Neural cell (in vitro differentiated cells): ENCODE data around the gene EVA1A. TPM values are rescaled to one million over a fixed set of nuclear protein-coding genes. Genes with fewer than 3 reads are reported as not detected.
A peak's percentile ranks its signal among the peaks of the same experiment; 100 is the strongest.

ENCODE experiments used
- H2AFZ ChIP-seq: fragments of 200-600, 300-800 bp; sonication (generic), shearing (Covaris generic); 2 replicates; pipeline ENCODE4 v1.6.0; 2014; ENCODE audit warnings: low read depth, mild to moderate bottlenecking, antibody characterized with exemption, low read length, moderate library complexity
- H3F3A ChIP-seq: fragments of 200-600 bp; shearing (Covaris generic); 2 replicates; pipeline ENCODE4 v1.6.1; 2016; ENCODE audit warnings: mild to moderate bottlenecking, moderate library complexity, mixed read lengths, antibody characterized with exemption, low read length; ENCODE audit not compliant: insufficient read depth, poor library complexity, severe bottlenecking
- H3K27ac ChIP-seq: fragments of 200-600, 300-800 bp; sonication (generic), shearing (Covaris generic); 2 replicates; pipeline ENCODE4 v1.5.1; 2014; ENCODE audit warnings: mild to moderate bottlenecking, low read length, moderate library complexity
- H3K27me3 ChIP-seq: fragments of 300-800, 200-600 bp; sonication (generic), shearing (Covaris generic); 2 replicates; pipeline ENCODE4 v1.6.0; 2014; ENCODE audit warnings: mild to moderate bottlenecking, low read depth, low read length, moderate library complexity; ENCODE audit not compliant: insufficient read depth
- H3K36me3 ChIP-seq: fragments of 300-800, 200-600 bp; sonication (generic), shearing (Covaris generic); 2 replicates; pipeline ENCODE4 v1.5.1; 2014; ENCODE audit warnings: mild to moderate bottlenecking, antibody characterized with exemption, low read length, moderate library complexity; ENCODE audit not compliant: insufficient read depth
- H3K4me2 ChIP-seq: fragments of 300-800, 200-600 bp; sonication (generic), shearing (Covaris generic); 2 replicates; pipeline ENCODE4 v1.6.0; 2014; ENCODE audit warnings: mild to moderate bottlenecking, low read length
- H3K4me3 ChIP-seq: fragments of 300-800, 200-600 bp; sonication (generic), shearing (Covaris generic); 2 replicates; pipeline ENCODE4 v1.5.1; 2014; ENCODE audit warnings: mild to moderate bottlenecking, low read length, moderate library complexity
- H3K79me2 ChIP-seq: fragments of 200-600 bp; shearing (Covaris generic); replicated peaks from 2 replicates; pipeline ENCODE4 v1.6.0; 2014; ENCODE audit warnings: mild to moderate bottlenecking, low read length, moderate library complexity; ENCODE audit not compliant: insufficient read depth
- H3K9ac ChIP-seq: fragments of 300-800, 200-600 bp; sonication (generic), shearing (Covaris generic); 2 replicates; pipeline ENCODE4 v1.6.1; 2016; ENCODE audit warnings: mild to moderate bottlenecking, low read length, mixed read lengths
- H3K9me2 ChIP-seq: fragments of 200-600 bp; shearing (Covaris generic); 2 replicates; pipeline ENCODE4 v1.6.1; 2016; ENCODE audit warnings: mild to moderate bottlenecking, low read length, mixed read lengths; ENCODE audit not compliant: insufficient read depth
- H3K9me3 ChIP-seq: fragments of 200-600, 300-800 bp; sonication (generic), shearing (Covaris generic); 2 replicates; pipeline ENCODE4 v1.6.1; 2016; ENCODE audit warnings: mild to moderate bottlenecking, mixed run types, low read length, moderate library complexity, mixed read lengths
- H4K20me1 ChIP-seq: fragments of 200-600 bp; shearing (Covaris generic); 2 replicates; pipeline ENCODE4 v1.6.1; 2016; ENCODE audit warnings: mild to moderate bottlenecking, mixed run types; ENCODE audit not compliant: insufficient read depth
- EP300 ChIP-seq: fragments of 450-650 bp; conservative IDR thresholded peaks from 2 replicates; pipeline ENCODE4 v1.6.1; 2014; ENCODE audit warnings: antibody characterized with exemption, mild to moderate bottlenecking, moderate library complexity; ENCODE audit not compliant: poor library complexity, severe bottlenecking
- EZH2 ChIP-seq: fragments of 200-600, 300-800 bp; shearing (Covaris generic), sonication (generic); IDR thresholded peaks from 2 replicates; pipeline ENCODE4 v1.6.1; 2014; ENCODE audit warnings: antibody characterized with exemption, low read length, borderline replicate concordance, mild to moderate bottlenecking; ENCODE audit not compliant: insufficient read depth, poor library complexity, severe bottlenecking
- MXI1 ChIP-seq: fragments of 450-650 bp; conservative IDR thresholded peaks from 2 replicates; pipeline ENCODE4 v1.6.1; 2014; ENCODE audit warnings: antibody characterized with exemption, mild to moderate bottlenecking; ENCODE audit not compliant: poor library complexity, severe bottlenecking
- POLR2AphosphoS5 ChIP-seq: IDR thresholded peaks from 2 replicates; pipeline ENCODE4 v1.6.1; 2012
- RAD21 ChIP-seq: fragments of 450-650 bp; conservative IDR thresholded peaks from 2 replicates; pipeline ENCODE4 v1.6.1; 2014; ENCODE audit warnings: antibody characterized with exemption, mild to moderate bottlenecking, moderate library complexity
- SMC3 ChIP-seq: fragments of 450-650 bp; conservative IDR thresholded peaks from 2 replicates; pipeline ENCODE4 v1.6.1; 2014; ENCODE audit warnings: antibody characterized with exemption, mild to moderate bottlenecking, moderate library complexity; ENCODE audit not compliant: poor library complexity
- TAF1 ChIP-seq: IDR thresholded peaks from 2 replicates; pipeline ENCODE4 v1.6.1; 2012; ENCODE audit warnings: low read depth
- polyA plus RNA-seq: library from polyadenylated mRNA; depleted of rRNA; stranded (reverse); fragments of >200 nt; gene quantifications from 2 replicates; pipeline ENCODE4 v1.2.3, GENCODE V29; 2014
- TF ChIP-seq, protein P1 (sequence below): fragments of 450-650 bp; IDR thresholded peaks from 2 replicates; pipeline ENCODE4 v1.5.1; 2014; ENCODE audit warnings: antibody characterized with exemption, mild to moderate bottlenecking, moderate library complexity; ENCODE audit not compliant: poor library complexity, severe bottlenecking
- TF ChIP-seq, protein P2 (sequence below): IDR thresholded peaks from 2 replicates; pipeline ENCODE4 v1.6.1; 2012; ENCODE audit warnings: borderline replicate concordance

Gene EVA1A
- polyA plus RNA-seq, 1 donor from 2014 or later = not detected

DNA sequence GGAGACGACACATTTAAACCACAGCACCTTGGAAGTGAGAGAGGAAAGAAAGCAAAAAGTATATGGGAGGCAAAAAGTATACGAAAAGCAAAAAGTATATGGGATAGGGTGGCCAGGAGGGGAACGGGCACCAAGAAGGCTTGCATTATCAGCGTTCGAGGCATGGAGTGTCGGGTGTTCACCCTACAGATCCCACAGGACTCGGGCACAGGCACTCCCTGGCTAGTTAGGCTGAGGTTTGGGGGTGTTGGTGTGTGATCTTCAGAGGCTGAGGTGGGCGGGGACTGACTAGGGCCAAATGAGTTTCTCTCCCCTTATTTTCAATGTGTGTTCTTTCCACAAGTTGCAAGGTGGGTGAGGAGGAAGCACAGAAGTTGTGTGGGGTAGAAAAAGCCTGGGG is 86.6 kb downstream of the EVA1A start:
- no peak for TF ChIP-seq EZH2
- TF ChIP-seq SMC3 = no peak
- TF ChIP-seq, protein P1, sequence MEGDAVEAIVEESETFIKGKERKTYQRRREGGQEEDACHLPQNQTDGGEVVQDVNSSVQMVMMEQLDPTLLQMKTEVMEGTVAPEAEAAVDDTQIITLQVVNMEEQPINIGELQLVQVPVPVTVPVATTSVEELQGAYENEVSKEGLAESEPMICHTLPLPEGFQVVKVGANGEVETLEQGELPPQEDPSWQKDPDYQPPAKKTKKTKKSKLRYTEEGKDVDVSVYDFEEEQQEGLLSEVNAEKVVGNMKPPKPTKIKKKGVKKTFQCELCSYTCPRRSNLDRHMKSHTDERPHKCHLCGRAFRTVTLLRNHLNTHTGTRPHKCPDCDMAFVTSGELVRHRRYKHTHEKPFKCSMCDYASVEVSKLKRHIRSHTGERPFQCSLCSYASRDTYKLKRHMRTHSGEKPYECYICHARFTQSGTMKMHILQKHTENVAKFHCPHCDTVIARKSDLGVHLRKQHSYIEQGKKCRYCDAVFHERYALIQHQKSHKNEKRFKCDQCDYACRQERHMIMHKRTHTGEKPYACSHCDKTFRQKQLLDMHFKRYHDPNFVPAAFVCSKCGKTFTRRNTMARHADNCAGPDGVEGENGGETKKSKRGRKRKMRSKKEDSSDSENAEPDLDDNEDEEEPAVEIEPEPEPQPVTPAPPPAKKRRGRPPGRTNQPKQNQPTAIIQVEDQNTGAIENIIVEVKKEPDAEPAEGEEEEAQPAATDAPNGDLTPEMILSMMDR = no peak
- no peak for TF ChIP-seq EP300
- TF ChIP-seq RAD21 = no peak
- TF ChIP-seq MXI1 = no peak
- no peak for TF ChIP-seq POLR2AphosphoS5
- TF ChIP-seq, protein P2, sequence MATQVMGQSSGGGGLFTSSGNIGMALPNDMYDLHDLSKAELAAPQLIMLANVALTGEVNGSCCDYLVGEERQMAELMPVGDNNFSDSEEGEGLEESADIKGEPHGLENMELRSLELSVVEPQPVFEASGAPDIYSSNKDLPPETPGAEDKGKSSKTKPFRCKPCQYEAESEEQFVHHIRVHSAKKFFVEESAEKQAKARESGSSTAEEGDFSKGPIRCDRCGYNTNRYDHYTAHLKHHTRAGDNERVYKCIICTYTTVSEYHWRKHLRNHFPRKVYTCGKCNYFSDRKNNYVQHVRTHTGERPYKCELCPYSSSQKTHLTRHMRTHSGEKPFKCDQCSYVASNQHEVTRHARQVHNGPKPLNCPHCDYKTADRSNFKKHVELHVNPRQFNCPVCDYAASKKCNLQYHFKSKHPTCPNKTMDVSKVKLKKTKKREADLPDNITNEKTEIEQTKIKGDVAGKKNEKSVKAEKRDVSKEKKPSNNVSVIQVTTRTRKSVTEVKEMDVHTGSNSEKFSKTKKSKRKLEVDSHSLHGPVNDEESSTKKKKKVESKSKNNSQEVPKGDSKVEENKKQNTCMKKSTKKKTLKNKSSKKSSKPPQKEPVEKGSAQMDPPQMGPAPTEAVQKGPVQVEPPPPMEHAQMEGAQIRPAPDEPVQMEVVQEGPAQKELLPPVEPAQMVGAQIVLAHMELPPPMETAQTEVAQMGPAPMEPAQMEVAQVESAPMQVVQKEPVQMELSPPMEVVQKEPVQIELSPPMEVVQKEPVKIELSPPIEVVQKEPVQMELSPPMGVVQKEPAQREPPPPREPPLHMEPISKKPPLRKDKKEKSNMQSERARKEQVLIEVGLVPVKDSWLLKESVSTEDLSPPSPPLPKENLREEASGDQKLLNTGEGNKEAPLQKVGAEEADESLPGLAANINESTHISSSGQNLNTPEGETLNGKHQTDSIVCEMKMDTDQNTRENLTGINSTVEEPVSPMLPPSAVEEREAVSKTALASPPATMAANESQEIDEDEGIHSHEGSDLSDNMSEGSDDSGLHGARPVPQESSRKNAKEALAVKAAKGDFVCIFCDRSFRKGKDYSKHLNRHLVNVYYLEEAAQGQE = no peak
- no peak for TF ChIP-seq TAF1
- Histone ChIP-seq H3K79me2 (no peaks in the 10 kb centered on the region), H3K4me3 (no peak overlapping the region), H2AFZ (no peak overlapping the region), H3K4me2 (no peak overlapping the region), H3K9me3 (no peaks in the 10 kb centered on the region), H3K9ac (no peak overlapping the region), H3K27ac (no peak overlapping the region), H3F3A (no peaks in the 10 kb centered on the region), H4K20me1 (no peaks in the 10 kb centered on the region), H3K27me3 (no peaks in the 10 kb centered on the region), H3K9me2 (no peaks in the 10 kb centered on the region), H3K36me3 (no peaks in the 10 kb centered on the region)

DNA sequence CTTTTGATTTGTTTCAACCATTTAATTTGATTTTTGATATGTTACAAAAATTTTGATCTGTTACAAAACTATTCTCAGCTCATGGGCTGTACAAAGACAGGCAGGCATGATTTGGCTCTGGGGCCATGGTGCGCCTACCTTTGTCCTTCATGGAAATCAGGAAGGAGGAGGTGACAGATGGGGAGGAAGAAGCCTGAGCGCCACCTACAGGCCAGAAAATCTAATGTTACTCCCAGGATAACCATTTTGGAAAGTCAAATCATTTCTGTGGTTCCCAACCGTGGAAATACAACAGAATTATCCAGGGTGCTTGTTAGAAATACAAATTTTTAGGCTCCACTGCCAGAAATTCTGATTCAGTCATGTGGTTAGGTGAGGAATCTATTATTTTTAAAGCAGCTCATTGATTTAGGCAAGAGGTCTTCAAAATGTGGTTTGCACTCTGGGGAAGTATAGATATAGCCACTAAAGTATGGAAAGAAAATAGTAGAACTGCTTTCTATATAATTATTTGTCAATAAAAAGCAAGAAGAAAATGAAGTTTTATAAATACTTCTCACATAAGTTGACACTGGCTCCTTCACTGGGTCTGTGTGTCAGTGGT is 93.9 kb downstream of the EVA1A start:
- Histone ChIP-seq H3K36me3 (no peaks in the 10 kb centered on the region), H3F3A (no peaks in the 10 kb centered on the region), H2AFZ (no peak overlapping the region), H3K9ac (no peak overlapping the region), H3K9me2 (no peaks in the 10 kb centered on the region), H3K4me3 (no peak overlapping the region), H3K27me3 (no peaks in the 10 kb centered on the region), H3K9me3 (no peaks in the 10 kb centered on the region), H3K27ac (no peak overlapping the region), H4K20me1 (no peaks in the 10 kb centered on the region), H3K79me2 (no peaks in the 10 kb centered on the region), H3K4me2 (no peak overlapping the region)
- TF ChIP-seq, protein P1 = peak; percentile 17
- TF ChIP-seq EP300 (no peak), RAD21 (peak; percentile 17)
